Measurements from ENCODE around the gene ADTRP.

The ADTRP gene

DNA sequence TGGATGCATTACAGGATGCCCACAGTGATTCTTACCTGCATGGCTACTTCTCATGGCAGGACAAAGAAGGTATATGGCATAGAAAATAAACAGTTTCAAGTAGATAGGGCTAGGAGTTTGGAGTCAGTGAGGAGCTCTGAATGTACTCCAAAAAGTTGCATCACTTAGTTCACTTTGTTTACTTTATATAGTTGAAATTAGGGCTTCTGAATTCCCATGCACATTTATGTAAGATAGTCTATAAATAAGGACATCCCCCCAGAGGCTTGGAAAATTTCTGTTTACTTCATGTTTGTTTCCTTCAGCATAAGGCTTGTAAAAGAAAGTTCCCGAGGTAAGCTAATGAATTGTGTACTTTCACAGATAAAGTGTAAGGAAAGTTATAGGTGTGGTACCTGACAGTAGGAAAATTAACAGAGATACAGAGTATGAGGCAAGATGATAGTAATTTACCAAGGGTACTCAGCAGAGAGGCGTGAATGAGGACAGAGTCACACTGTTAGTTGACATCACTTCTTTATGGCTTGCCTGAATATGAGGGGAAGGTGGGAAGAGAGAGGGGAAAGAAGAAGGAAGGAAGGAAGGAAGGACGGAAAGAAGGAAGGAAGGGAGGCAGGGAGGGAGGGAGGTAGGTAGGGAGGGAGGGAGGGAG is 51.1 kb downstream of the ADTRP start:
- no peaks in the 10 kb centered on the region for H3K27me3 ChIP-seq (ENCODE audit: insufficient read depth, low read depth, severe bottlenecking)
- H3K4me3 ChIP-seq (ENCODE audit: low read depth, low read length), result no peak overlapping the region
- no peak for DNase-seq
- no peaks in the 10 kb centered on the region for H3K36me3 ChIP-seq
- H3K27ac ChIP-seq, result no peak overlapping the region
- H3K9me3 ChIP-seq (ENCODE audit: severe bottlenecking), result no peaks in the 10 kb centered on the region
- TF ChIP-seq, protein P1, sequence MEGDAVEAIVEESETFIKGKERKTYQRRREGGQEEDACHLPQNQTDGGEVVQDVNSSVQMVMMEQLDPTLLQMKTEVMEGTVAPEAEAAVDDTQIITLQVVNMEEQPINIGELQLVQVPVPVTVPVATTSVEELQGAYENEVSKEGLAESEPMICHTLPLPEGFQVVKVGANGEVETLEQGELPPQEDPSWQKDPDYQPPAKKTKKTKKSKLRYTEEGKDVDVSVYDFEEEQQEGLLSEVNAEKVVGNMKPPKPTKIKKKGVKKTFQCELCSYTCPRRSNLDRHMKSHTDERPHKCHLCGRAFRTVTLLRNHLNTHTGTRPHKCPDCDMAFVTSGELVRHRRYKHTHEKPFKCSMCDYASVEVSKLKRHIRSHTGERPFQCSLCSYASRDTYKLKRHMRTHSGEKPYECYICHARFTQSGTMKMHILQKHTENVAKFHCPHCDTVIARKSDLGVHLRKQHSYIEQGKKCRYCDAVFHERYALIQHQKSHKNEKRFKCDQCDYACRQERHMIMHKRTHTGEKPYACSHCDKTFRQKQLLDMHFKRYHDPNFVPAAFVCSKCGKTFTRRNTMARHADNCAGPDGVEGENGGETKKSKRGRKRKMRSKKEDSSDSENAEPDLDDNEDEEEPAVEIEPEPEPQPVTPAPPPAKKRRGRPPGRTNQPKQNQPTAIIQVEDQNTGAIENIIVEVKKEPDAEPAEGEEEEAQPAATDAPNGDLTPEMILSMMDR (IDR thresholded peaks at IDR 0.05; ENCODE audit: low read depth, low read length), result no peak

GRCh38 chr6:11724286-11724685 is 54.3 kb downstream of the ADTRP start:
- H3K36me3 ChIP-seq, result no peaks in the 10 kb centered on the region
- no peaks in the 10 kb centered on the region for H3K9me3 ChIP-seq (ENCODE audit: severe bottlenecking)
- TF ChIP-seq, protein P1 (IDR thresholded peaks at IDR 0.05; ENCODE audit: low read depth, low read length), result no peak
- no peak for DNase-seq
- H3K27ac ChIP-seq, result no peak overlapping the region
- no peak overlapping the region for H3K4me3 ChIP-seq (ENCODE audit: low read depth, low read length)
- no peaks in the 10 kb centered on the region for H3K27me3 ChIP-seq (ENCODE audit: insufficient read depth, low read depth, severe bottlenecking)

- H3K27me3 ChIP-seq (ENCODE audit: insufficient read depth, low read depth, severe bottlenecking), result no peaks in the 10 kb centered on the region
- no peaks in the 10 kb centered on the region for H3K9me3 ChIP-seq (ENCODE audit: severe bottlenecking)
- no peak overlapping the region for H3K27ac ChIP-seq
- no peaks in the 10 kb centered on the region for H3K36me3 ChIP-seq
- no peak overlapping the region for H3K4me3 ChIP-seq (ENCODE audit: low read depth, low read length)
- DNase-seq, result no peak
- TF ChIP-seq, protein P1 (IDR thresholded peaks at IDR 0.05; ENCODE audit: low read depth, low read length), result no peak
These were observed 55.6 kb downstream of the ADTRP start for GRCh38 chr6:11722805-11723631.

DNA sequence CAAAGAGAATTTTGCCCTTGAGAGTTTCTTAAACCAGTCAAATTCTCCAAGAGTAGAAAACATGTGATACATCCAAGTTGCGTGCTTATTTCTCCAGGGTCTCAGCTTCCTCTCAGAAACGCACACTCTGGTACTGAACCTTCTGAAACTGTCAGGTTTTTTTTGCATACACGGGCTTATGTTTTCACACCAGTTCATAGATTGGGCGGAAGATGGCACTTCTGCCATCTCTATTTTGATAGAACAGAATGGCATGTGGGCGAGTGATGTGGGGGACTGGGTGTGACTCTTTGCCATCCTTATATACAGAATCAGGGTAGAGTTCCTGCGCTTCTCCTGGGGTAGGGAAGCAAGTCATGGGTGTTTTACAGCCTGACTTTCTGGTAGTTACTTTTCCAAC is 56.4 kb downstream of the ADTRP start:
- no peak for DNase-seq
- H3K27ac ChIP-seq, result no peak overlapping the region
- H3K9me3 ChIP-seq (ENCODE audit: severe bottlenecking), result no peaks in the 10 kb centered on the region
- H3K4me3 ChIP-seq (ENCODE audit: low read depth, low read length), result no peak overlapping the region
- no peaks in the 10 kb centered on the region for H3K36me3 ChIP-seq
- no peaks in the 10 kb centered on the region for H3K27me3 ChIP-seq (ENCODE audit: insufficient read depth, low read depth, severe bottlenecking)
- TF ChIP-seq, protein P1 (IDR thresholded peaks at IDR 0.05; ENCODE audit: low read depth, low read length), result no peak

GRCh38 chr6:11718463-11718862 is 60.1 kb downstream of the ADTRP start:
- Histone ChIP-seq H3K27ac (no peak overlapping the region), H3K27me3 (ENCODE audit: insufficient read depth, low read depth, severe bottlenecking) (no peaks in the 10 kb centered on the region), H3K36me3 (no peaks in the 10 kb centered on the region), H3K4me3 (ENCODE audit: low read depth, low read length) (no peak overlapping the region), H3K9me3 (ENCODE audit: severe bottlenecking) (no peaks in the 10 kb centered on the region)
- TF ChIP-seq, protein P1 (IDR thresholded peaks at IDR 0.05; ENCODE audit: low read depth, low read length), result no peak
- no peak for DNase-seq
